HG03280 (cell line): ENCODE data around the gene BRAF.
"Not testable (repeated sequence)": the region's sequence is repeated elsewhere in the genome, so short reads cannot be mapped to it uniquely, and the experiment has no call there.

Experiments
- ATAC-seq: cut with Tn5 transposase; IDR thresholded peaks from one replicate; pipeline ENCODE4 v1.9.1; 2021; ENCODE audit warnings: mild to moderate bottlenecking, moderate library complexity; ENCODE audit not compliant: unreplicated experiment

BRAF gene

DNA sequence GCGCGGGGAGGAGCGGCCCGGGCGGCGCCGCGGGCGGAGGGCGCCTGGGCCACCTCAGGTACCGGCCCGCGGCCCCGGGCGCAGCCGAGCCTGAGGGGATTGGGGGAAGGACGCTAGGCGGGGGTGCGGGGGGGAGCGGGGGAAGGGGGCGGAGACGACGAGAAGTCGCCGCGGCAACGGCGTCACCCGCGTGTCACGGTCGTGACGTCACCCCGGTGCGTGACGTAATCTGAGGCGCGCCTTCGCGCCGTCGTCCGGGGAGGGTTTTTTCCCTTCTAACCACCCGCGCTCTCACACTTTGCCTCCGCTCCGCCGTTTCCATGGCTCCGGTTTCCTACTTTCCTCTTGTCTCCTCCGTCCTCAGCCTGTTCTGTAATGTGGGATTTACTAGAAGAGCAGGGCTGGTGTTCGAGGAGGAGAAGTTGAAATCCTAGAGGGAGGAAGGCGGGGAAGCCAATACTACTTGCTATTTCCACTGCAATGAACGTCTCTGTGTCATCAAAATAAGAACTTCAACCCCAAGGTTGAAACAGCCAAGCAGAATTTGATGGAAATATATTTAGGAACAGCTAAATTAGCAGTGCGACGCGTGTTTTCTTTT, at the start of gene BRAF:
TSS of gene BRAF (minus strand) at position 109 of the 601 bp plus-strand sequence. CDS start 226 bp downstream, outside the sequence.
- ATAC-seq, result peak; percentile 50

DNA sequence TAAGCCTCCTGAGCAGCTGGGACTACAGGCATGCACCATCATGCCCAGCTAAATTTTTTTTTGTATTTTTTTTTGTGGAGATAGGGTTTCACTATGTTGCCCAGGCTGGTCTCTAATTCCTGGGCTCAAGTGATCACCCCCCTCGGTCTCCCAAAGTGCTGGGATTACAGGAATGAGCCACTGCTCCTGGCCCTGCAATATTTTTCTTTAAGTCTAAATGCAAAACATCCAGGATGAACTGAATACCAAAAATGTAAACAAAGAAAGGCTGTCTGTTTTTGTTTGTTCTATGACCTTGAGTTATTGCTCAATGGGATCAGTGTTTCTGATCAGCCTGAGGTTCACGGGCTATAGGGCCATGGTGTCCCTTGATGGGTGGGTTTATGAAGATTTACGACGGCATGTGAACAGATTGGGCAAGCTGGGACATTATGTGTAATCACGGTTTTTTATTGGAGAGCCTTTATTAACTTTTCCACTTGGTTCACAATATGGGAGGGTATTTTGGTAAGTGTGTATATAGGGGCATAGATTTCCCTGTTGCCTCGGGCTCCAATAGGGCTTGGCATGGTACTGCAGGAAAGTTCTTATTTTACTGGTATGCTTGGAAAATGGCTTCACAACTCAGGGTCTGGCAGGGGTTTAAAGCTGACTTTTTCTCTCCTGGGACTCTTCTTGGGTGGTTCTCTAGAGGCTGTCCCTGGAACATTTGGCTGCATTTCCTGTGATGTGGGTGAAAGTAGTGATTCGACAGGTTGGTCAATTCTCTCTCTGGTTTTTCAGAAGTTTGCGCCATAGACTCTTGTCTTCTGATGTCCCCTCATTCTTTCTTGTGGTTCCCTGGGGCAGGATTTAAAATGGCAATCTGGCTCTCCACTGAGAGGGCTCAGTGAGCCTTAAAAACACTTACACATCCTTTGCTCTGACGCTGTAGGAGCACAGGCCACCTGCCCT, 48.4 kb upstream of the BRAF start:
- no peak for ATAC-seq

DNA sequence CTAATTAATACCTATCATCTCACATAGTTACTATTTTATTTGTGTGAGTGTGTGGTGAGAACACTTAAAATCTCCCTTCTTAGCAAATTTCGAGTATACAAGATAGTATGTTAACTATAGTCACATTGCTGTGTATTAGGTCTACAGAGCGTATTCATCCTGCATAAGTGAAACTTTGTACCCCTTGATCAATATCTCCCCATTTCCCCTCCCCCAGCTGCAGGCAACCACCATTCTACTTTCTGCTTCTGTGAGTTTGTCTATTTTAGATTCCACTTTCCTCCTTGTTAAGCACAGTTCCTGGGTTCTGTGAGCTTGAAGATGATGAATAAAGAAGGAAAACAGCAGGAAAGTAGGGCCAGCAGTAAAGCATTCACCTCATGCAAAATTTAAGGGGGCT, 47.6 kb upstream of the BRAF start:
- no peak for ATAC-seq

DNA sequence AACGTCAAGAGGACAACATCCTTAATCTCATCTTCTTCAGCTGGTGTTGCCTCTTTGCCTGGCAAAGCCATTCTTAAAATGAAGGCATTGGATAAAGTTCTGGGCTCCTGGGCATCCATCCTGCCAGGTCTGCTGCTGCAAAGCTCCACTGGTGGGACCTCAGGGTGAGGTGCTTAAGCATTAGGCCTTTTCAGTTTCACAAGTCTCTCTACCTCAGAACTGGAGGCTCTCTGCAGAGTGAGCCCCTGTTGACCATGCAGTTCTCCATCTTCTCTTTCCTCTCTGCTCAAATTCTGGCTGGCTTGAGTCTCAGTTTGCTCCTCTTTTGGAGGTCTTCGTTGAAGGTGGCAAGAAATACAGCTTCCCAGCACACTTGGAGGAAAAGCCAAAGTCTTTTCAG, 42.7 kb upstream of the BRAF start:
- ATAC-seq, result no peak

DNA sequence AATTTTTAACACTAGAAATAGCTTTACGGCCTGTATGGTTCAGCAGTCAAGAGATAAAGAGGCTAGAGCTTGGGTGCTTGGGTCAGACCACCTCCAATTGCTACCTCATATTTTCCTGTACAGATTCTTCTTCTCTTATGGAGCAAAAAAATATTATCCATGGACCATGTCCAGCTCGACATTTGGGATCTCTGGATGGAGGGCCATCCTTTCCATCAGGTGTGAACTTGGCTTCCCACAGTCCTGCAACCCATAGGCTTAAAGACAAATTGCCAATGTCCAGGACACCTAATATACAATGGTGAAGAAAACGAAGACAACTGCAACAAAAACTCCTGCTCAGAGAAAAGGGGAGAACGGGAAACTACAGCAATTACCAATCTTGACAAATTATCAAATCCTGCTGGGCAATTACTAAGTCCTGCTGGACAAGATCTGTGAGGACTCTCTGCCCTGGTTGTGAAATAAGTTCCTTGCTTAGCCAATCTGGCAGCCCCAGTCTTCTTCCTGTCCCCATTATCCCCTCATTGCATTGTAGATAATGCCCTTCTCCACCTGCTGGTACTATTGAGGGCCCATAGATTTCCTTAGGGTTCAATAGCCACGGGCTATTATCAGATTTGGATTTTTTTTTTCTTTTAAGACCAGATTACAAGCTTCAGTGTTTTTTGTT, 42.0 kb upstream of the BRAF start:
- ATAC-seq, result no peak

DNA sequence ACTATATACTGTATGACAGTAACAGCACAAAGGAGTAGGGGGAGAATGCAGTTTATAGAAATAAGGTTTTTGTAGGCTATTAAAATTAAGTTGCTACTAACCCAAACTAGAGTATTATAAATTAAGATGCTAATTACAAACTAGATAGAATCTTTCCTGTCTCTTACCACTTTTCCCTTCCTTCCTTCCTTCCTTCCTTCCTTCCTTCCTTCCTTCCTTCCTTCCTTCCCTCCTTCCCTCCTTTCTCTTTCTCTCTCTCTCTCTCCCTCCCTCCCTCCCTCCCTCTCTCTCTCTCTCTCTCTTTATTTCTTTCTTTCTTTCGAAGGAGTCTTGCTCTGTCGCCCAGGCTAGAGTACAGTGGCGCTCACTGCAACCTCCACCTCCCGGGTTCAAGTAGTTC, 36.4 kb upstream of the BRAF start:
- no peak for ATAC-seq

DNA sequence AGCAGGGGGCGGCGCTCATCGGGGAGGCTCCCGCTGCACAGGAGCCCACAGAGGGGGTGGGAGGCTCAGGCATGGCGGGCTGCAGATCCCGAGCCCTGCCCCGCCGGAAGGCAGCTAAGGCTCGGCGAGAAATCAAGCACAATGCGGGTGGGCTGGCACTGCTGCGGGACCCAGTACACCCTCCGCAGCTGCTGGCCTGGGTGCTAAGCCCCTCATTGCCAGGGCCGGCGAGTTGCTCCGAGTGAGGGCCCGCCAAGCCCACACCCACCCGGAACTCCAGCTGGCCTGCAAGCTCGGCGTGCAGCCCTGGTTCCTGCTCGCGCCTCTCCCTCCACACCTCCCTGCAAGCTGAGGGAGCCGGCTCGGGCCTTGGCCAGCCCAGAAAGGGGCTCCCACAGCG, 32.3 kb upstream of the BRAF start:
- not testable (repeated sequence) for ATAC-seq

DNA sequence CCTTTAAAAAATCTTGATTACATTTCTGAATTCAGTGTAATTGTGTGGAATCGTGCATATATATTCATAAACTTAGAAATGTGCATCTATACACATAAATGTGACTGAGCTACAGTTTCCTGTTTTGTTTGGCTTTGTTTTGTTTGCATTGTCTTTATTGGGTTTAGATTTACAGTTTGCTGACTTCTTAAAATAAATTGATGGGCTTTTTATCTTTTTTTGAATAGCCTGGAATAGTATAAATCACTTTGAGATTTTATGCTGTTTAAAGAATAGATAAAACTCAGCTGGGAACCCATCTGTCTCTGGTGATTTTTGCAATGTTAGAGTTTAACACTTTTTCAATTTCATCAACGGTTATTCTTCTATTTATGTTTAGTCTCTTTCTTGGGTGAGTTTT, 21.2 kb upstream of the BRAF start:
- ATAC-seq, result no peak

DNA sequence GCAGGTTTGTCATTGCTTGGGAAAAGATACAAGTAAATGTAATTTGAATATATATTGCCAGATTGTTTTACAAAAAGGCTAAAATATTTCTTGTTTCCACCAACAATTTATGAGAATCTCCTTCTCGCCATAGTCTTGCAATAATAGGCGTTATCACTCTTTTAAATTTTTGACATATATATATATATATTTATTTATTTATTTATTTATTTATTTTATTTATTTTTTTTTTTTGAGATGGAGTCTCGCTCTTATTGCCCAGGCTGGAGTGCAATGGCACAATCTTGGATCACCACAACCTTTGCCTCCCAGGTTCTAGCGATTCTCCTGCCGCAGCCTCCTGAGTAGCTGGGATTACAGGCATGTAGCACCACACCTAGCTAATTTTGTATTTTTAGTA, 17.5 kb upstream of the BRAF start:
- ATAC-seq, result not testable (repeated sequence)

DNA sequence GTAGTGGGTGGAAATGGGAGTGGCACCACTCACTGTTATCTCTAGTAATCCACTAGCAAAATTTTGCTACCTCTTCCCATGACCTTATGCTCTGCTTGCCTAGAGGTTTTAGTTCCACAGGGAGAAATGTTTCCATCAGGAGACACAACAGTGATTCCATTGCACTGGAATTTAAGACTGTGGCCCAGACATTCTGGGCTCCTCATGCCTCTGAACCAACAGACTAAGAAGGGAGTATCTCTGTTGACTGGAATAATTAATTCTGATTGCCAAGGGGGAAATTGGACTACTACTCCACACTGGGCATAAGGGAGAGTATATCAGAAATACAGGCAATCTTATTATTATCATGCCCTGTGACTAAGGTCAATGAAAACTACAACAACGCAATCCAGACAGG, 16.2 kb upstream of the BRAF start:
- ATAC-seq, result no peak

DNA sequence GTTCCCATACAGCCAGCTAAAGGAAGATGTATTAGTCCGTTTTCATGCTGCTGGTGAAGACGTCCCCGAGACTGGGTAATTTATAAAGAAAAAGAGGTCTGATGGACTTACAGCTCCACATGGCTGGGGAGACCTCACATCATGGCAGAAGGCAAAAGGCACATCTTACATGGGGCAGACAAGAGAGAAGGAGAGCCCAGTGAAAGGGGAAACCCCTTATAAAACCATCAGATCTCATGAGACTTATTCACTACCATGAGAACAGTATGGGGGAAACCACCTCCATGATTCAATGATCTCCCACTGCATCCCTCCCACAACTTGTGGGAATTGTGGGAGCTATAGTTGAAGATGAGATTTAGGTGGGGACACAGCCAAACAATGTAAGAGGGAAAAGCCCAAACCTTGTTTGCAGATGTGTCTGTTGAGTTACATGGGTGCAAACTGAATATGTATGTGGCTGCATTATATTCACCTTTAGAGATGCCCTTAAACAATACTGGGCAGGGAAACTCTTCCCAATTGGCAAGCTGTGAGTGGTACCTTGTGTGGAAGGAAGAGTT, 13.1 kb upstream of the BRAF start:
- no peak for ATAC-seq

DNA sequence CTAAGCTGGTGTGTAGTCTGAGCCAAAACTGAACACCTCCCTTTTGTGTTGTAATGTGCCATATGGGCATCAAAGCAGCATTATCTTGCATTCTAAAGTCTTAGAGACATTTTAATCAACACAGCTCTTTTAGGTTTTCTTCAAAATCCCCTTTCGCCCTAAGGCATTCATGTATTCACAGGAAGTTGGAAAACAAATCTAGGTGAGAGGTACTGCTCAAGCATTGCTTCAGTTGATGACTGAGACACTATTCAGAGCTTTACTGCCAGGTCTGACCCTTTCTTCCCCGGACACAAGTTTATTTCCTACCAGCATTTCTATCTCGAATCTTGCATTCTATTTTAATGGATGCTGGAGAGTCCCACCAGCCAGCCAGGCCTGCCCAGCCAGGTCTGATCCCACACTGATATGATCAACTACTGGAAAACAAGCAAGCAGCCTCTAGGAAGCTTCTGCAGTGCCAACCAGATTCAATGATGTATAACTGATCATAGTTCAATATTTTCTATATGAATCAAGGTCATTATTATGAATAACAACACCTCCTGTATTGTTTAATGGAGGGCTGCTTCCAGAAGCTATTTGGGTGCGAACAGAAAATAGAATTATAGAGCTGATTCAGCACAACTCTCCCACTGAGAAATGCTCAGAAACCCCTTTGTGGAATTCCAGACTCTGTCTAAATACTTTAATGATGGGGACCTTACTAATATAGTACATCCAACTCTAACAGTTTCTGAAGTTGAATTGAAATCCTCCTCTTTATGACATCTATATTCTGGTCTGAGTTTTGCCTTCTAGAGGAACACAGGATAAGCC, 4.0 kb upstream of the BRAF start:
- no peak for ATAC-seq

DNA sequence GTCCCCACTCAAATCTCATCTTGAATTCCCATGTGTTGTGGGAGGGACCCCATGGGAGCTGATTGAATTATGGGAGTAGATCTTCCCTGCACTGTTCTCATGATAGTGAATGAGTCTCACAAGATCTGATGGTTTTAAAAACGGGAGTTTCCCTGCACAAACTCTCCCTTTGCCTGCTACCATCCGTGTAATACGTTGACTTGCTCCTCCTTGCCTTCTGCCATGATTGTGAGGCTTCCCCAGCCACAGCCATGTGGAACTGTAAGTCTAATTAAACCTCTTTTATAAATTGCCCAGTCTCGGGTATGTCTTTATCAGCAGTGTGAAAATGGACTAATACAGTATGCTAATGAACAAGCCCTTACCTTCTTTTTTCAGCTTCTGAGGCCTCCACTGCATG, 3.2 kb upstream of the BRAF start:
- not testable (repeated sequence) for ATAC-seq

DNA sequence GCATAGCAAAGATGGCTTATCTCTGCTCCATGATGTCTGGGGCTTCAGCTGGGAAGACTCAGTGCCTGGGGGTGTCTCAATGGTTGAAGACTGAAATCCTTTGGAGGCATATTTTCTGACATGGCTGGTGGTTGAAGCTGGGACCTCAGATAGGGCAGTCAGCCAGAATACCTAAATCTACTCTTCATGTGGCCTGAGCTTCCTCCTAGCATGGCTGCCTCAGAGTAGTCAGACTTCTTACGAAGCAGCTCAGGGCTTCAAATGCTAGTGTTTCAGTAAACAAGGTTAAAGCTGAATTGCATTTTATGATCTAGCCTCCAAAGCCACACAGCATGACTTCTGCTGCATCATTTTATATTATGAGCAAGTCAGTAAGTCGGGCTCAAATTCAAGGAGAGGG, 2.6 kb upstream of the BRAF start:
- no peak for ATAC-seq

DNA sequence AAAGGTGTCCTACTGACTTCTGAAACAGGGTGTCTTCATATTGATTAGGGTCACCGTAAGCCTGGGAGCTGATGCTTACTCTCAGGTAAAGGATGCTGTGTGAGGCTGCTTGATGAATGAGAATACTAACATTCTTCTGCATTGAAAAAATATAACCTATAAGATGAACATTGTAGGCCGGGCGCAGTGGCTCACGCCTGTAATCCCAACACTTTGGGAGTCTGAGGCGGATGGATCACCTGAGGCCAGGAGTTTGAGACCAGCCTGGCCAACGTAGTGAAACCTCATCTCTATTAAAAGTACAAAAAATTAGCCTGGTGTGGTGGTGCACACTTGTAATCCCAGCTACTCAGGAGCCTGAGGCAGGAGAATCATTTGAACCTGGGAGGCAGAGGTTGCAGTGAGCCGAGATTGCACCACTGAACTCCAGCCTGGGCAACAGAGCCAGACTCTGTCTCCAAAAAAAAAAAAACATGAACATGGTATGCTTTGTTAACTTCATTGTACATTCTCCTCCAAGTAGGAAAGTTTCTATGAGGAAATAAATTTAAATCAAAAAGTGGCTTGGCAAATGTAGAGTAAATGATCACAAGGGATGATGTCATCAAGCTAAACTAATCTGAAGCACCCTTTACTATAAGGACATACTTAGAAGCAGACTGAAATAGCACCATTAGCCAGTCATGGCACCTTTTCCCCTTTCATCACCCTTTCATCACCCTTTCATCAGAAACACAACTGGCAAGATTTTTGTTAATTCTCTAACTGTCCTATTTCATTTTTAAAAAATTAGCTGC, 1.5 kb upstream of the BRAF start:
- no peak for ATAC-seq

DNA sequence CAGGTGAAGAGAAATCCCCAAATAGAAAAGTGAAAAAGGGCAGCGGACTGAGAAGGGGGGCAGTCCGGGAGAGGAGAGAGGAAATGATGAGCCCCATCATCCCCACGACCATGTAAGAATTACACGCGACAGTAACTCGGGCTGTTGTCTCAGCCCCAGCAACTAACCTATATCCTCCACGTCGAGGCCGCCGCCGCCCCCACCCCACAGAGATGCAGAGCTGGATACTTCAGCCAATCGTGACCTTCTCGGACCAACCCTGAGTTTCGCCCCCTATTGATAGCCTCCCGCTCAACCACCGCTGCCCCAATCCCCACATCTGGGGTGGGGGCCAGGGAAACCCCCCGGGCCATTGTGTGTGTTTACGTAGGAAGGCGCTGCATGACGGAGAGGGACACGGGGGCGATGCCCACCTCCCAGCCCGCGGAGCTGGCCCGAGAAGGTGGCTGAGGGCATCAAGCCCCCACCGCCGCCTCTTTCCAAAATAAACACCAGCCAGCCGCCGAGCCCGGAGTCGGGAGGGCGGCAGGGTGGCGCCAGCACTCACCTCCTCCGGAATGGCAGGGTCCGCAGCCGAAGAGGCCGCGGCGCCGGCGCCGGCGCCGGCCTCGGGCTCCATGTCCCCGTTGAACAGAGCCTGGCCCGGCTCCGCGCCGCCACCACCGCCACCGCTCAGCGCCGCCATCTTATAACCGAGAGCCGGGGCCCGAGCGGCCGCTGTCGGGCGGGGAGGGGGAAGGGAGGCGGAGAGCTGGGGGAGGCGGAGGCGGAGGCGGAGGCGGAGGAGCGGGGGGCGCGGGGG, 509 bp downstream of the BRAF start:
- ATAC-seq, result peak; percentile 81

DNA sequence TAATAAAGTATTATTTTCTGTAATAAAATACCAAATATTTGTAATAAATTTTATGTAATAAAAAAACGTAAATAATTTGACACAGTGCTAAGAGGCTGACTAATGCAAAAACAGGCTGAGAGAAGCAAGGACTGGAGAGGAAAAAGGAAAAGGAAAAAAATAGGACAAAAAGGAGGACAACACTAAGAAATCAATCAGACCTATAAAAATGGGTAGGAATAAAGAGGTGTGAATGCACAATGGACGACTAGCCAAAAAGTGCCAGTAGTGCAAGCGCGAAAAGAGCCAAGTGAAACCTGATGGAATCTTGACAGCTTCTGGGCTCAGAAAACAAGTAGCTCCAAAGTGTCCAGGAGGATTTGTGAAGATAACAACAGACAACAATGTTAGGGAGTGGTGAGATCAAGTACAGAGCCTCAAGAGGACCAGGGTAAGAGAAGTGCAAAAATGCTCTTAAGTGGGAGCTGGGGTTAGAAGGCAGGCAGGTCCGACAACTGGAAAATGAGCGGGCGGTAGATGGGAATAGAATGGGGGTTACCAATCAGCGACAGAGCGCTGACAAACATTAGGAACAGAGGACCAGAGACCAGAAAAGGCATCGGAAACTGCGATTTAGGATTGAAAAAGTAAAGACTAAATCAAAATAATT, 1.2 kb downstream of the BRAF start:
- ATAC-seq, result no peak

DNA sequence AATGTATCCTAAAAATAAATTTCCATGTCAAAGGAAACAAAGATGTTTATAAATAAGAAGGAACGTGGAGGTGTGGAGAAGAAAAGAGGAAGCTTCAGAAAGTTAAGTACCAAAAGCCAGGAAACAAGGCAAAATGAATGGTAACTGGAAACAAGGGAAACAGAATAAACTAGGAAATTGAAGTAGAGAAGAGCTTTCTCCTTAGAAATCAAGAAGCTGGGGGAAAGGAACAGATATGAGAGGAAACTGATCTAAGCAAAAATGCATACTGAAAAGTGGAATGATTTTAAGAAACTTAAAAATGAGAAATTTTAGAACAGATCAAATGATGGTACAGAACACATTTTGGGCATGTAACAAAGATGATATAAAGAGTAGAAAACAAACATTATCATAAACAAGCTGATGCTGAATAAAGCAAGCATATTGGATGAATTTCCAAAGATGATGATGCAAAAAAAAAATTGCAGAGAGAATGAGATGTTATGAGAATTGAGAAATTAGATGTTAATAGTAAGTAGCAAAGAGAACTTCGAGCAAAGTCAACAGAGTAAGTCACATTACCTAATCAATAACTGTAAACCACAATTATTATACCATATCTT, 1.9 kb downstream of the BRAF start:
- no peak for ATAC-seq
